A673 (cell line): Measurements from ENCODE around the gene ZNF81. TPM values are rescaled to one million over a fixed set of nuclear protein-coding genes. Genes with fewer than 3 reads are reported as not detected.
"Not testable (repeated sequence)": the region's sequence is repeated elsewhere in the genome, so short reads cannot be mapped to it uniquely, and the experiment has no call there.

ENCODE experiments used
- BruUV-seq: library from RNA; stranded (reverse); fragments of 400-500 nt; replicated peaks from 2 replicates; lab custom pipeline; 2021; lab: Mats Ljungman, UMichigan
- CTCF ChIA-PET: fragments of 300-600 bp; sonication (Branson Sonifier 250); formaldehyde crosslinking; loops from one replicate; lab custom pipeline; 2022; ENCODE audit warnings: antibody characterized with exemption; lab: Charles Lee
- POLR2A ChIA-PET: fragments of 300-600 bp; sonication (Branson Sonifier 250); formaldehyde crosslinking; loops from one replicate; lab custom pipeline; 2022; ENCODE audit warnings: antibody characterized with exemption; ENCODE audit not compliant: low non-redundant PET; lab: Charles Lee
- DNase-seq: peaks from one replicate; pipeline ENCODE4 v3.0.0-alpha.2; 2015; ENCODE audit warnings: low spot score
- H3K27ac ChIP-seq: fragments of 200-600 bp; sonication (generic); 2 replicates; pipeline ENCODE4 v1.5.1; 2016; ENCODE audit warnings: mixed run types, low read depth, mild to moderate bottlenecking, mixed read lengths, antibody characterized with exemption, low read length; ENCODE audit not compliant: poor library complexity, severe bottlenecking
- H3K27me3 ChIP-seq: fragments of 200-600 bp; sonication (generic); replicated peaks from 2 replicates; pipeline ENCODE4 v1.6.1; 2017; ENCODE audit warnings: mixed run types, low read depth, mild to moderate bottlenecking, mixed read lengths, antibody characterized with exemption, low read length; ENCODE audit not compliant: insufficient read depth, poor library complexity
- H3K36me3 ChIP-seq: fragments of 200-600 bp; sonication (generic); 2 replicates; pipeline ENCODE4 v1.6.1; 2016; ENCODE audit warnings: mixed run types, mild to moderate bottlenecking, mixed read lengths, antibody characterized with exemption, low read length; ENCODE audit not compliant: insufficient read depth, poor library complexity, severe bottlenecking
- H3K4me1 ChIP-seq: fragments of 200-600 bp; sonication (generic); 2 replicates; pipeline ENCODE4 v1.6.1; 2017; ENCODE audit warnings: mixed run types, mild to moderate bottlenecking, mixed read lengths, antibody characterized with exemption, low read length; ENCODE audit not compliant: insufficient read depth, poor library complexity, severe bottlenecking
- H3K4me3 ChIP-seq: fragments of 200-600 bp; sonication (generic); 2 replicates; pipeline ENCODE4 v1.5.1; 2016; ENCODE audit warnings: low read depth, mixed run types, mild to moderate bottlenecking, mixed read lengths, low read length; ENCODE audit not compliant: poor library complexity, severe bottlenecking
- H3K9me3 ChIP-seq: fragments of 200-600 bp; sonication (generic); 2 replicates; pipeline ENCODE4 v1.6.1; 2016; ENCODE audit warnings: mixed run types, low read depth, mild to moderate bottlenecking, mixed read lengths, antibody characterized with exemption, low read length; ENCODE audit not compliant: poor library complexity, severe bottlenecking
- intact Hi-C: fragments of 100-400 bp; cut with micrococcal nuclease; formaldehyde crosslinking; loops from one replicate; pipeline ENCODE4 v1.10.0; 2022; ENCODE audit not compliant: unreplicated experiment
- total RNA-seq: library from RNA; stranded (reverse); gene quantifications from 2 replicates; pipeline ENCODE4 v1.2.3, GENCODE V29; 2021

The ZNF81 gene
- total RNA-seq, 1 experiment from 2014 or later = 11.2 TPM

DNA sequence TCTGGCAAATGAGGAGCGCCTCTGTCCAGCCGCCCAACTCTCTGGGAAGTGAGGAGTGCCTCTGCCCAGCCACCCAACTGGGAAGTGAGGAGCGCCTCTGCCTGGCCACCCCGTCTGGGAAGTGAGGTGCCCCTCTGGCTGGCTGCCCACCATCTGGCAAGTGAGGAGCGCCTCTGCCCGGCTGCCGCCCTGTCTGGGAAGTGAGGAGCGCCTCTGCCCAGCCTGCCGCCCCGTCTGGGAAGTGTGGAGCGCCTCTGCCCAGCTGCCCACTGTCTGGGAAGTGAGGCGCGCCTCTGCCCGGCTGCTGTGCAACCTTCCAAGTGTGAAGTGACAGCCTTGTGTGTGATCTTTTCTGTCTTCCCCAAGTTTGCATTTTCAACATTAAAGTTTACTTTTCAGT lies 128.8 kb downstream of the ZNF81 start:
- BruUV-seq, H3K9me3 ChIP-seq, H3K4me3 ChIP-seq, H3K27ac ChIP-seq, intact Hi-C loops, POLR2A ChIA-PET, H3K4me1 ChIP-seq, H3K36me3 ChIP-seq, DNase-seq, H3K27me3 ChIP-seq, CTCF ChIA-PET: not testable (repeated sequence)

Other genes starting within 250 kb of the ZNF81 start
- gene SYN1, start 217.0 kb upstream of the ZNF81 start, total RNA-seq = 8.1 and 9.2 TPM in 2 replicates
- gene CFP, start 207.0 kb upstream of the ZNF81 start, total RNA-seq = 1.9 and 2.3 TPM in 2 replicates
- 47.6 and 49.7 TPM in 2 replicates for gene ELK1, start 186.3 kb upstream of the ZNF81 start, total RNA-seq
- 88.1 and 110 TPM in 2 replicates for gene UXT, start 177.7 kb upstream of the ZNF81 start, total RNA-seq
- gene ZNF182, start 167.1 kb downstream of the ZNF81 start, total RNA-seq = 6.4 and 6.5 TPM in 2 replicates
- gene SPACA5, start 170.1 kb downstream of the ZNF81 start, total RNA-seq = not detected in 2 replicates
- 0.31 and 1.6 TPM in 2 replicates for gene ZNF630, start 234.7 kb downstream of the ZNF81 start, total RNA-seq